ENCODE results near the gene OLR1. TPM values are rescaled to one million over a fixed set of nuclear protein-coding genes. Genes with fewer than 3 reads are reported as not detected.

Gene OLR1
- total RNA-seq, 2 experiments from 2014 or later: not detected

DNA sequence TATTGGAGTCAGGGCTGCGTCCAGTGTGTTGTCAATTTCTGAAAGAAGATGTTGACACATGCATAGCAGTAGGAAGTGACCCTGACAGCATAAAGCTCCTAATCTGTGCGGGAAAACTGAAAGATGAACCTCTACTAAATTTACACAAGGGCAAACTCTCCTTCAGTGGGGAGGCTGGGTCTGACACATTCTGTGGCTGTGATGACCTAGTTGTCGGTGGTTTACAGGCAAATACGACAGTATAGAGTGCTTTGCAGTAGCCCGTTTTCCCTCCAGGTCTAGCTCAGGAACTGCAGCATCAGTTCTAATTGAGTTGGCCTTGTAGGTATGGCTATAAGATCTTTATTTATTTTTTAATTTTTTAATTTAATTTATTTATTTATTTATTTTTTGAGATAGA is 25.9 kb upstream of the OLR1 start:
- Histone ChIP-seq H3K9me3 (ENCODE audit: low read length) (no peaks in the 10 kb centered on the region; the same call in 1 of the 2 replicates), H3K4me3 (ENCODE audit: low read depth, low read length, poor library complexity, severe bottlenecking) (no peak overlapping the region), H3K36me3 (ENCODE audit: insufficient read depth, low read length) (no peaks in the 10 kb centered on the region), H3K79me2 (ENCODE audit: insufficient read depth, low read depth, low read length) (no peaks in the 10 kb centered on the region), H3K4me1 (ENCODE audit: insufficient read depth, low read length, poor library complexity, severe bottlenecking) (peaks cover 55% of the 10 kb centered on the region), H3K4me2 (ENCODE audit: low read length) (no peak overlapping the region), H3K27ac (ENCODE audit: low read depth, low read length, poor library complexity, severe bottlenecking) (no peak overlapping the region), H4K20me1 (ENCODE audit: insufficient read depth, low read length) (no peaks in the 10 kb centered on the region), H3K9me2 (ENCODE audit: insufficient read depth, low read length) (no peaks in the 10 kb centered on the region), H2AFZ (ENCODE audit: low read length) (no peak overlapping the region)
- no TSS peak for BruUV-seq (replicated peaks)
- intact Hi-C loops (cut with micrococcal nuclease; ENCODE audit: unreplicated experiment): no loop called here
- no peak for DNase-seq (ENCODE audit: low spot score)
- ChIA-PET CTCF (ENCODE audit: unreplicated experiment) (no interaction called here), POLR2A (interaction anchor here (0.8 to 6.1 kb wide), 4 partner anchors 11 to 38 kb away, joined by 3 to 59 read pairs (median 6); partner anchors contain the start of genes GABARAPL1 and OLR1)
- TF ChIP-seq, protein P1, sequence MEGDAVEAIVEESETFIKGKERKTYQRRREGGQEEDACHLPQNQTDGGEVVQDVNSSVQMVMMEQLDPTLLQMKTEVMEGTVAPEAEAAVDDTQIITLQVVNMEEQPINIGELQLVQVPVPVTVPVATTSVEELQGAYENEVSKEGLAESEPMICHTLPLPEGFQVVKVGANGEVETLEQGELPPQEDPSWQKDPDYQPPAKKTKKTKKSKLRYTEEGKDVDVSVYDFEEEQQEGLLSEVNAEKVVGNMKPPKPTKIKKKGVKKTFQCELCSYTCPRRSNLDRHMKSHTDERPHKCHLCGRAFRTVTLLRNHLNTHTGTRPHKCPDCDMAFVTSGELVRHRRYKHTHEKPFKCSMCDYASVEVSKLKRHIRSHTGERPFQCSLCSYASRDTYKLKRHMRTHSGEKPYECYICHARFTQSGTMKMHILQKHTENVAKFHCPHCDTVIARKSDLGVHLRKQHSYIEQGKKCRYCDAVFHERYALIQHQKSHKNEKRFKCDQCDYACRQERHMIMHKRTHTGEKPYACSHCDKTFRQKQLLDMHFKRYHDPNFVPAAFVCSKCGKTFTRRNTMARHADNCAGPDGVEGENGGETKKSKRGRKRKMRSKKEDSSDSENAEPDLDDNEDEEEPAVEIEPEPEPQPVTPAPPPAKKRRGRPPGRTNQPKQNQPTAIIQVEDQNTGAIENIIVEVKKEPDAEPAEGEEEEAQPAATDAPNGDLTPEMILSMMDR (conservative IDR thresholded peaks at IDR 0.05; ENCODE audit: low read length): no peak
- no peak for TF ChIP-seq EZH2phosphoT487 (IDR thresholded peaks at IDR 0.05; ENCODE audit: borderline replicate concordance, low read depth, low read length)

DNA sequence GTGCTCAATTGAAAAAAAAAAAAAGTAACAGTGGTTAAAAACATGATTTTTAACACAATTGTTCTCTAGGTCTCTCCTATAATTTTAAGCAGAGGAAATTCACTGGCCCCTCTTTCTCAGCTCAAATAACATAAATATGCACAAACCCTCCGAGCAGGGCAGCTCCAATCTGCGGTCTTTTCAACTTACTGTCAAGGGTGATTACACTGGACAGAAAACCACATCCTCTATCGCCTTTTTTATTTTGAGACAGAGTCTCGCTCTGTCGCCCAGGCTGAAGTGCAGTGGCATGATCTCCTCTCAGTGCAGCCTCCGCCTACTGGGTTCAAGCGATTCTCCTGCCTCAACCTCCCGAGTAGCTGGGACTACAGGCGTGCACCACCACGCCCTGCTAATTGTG is 24.3 kb upstream of the OLR1 start:
- peak overlapping the region; percentile 49 for H3K4me3 ChIP-seq (ENCODE audit: low read depth, low read length, poor library complexity, severe bottlenecking)
- TF ChIP-seq, protein P1 (conservative IDR thresholded peaks at IDR 0.05; ENCODE audit: low read length): no peak
- no peak for TF ChIP-seq EZH2phosphoT487 (IDR thresholded peaks at IDR 0.05; ENCODE audit: borderline replicate concordance, low read depth, low read length)
- no TSS peak for BruUV-seq (replicated peaks)
- no peaks in the 10 kb centered on the region for H3K9me2 ChIP-seq (ENCODE audit: insufficient read depth, low read length)
- H4K20me1 ChIP-seq (ENCODE audit: insufficient read depth, low read length): no peaks in the 10 kb centered on the region
- H3K9me3 ChIP-seq (ENCODE audit: low read length): no peaks in the 10 kb centered on the region; the same call in 1 of the 2 replicates
- intact Hi-C loops (cut with micrococcal nuclease; ENCODE audit: unreplicated experiment): no loop called here
- H3K79me2 ChIP-seq (ENCODE audit: insufficient read depth, low read depth, low read length): no peaks in the 10 kb centered on the region
- peaks cover 55% of the 10 kb centered on the region for H3K4me1 ChIP-seq (ENCODE audit: insufficient read depth, low read length, poor library complexity, severe bottlenecking)
- peak overlapping the region; percentile 78 for H3K4me2 ChIP-seq (ENCODE audit: low read length)
- ChIA-PET POLR2A (interaction anchor here (0.6 to 6.1 kb wide), 27 partner anchors 9 to 1503 kb away, joined by 3 to 59 read pairs (median 4); partner anchors contain the start of genes GABARAPL1 and OLR1), CTCF (ENCODE audit: unreplicated experiment) (interaction anchor here (0.9 to 1.0 kb wide), 2 partner anchors 43 to 45 kb away, joined by 3 read pairs; no protein-coding TSS in a partner anchor)
- H2AFZ ChIP-seq (ENCODE audit: low read length): peak overlapping the region; percentile 45; the same call in 1 of the 2 replicates
- H3K36me3 ChIP-seq (ENCODE audit: insufficient read depth, low read length): no peaks in the 10 kb centered on the region
- H3K27ac ChIP-seq (ENCODE audit: low read depth, low read length, poor library complexity, severe bottlenecking): peak overlapping the region; percentile 81
- peak; percentile 94 for DNase-seq (ENCODE audit: low spot score)

DNA sequence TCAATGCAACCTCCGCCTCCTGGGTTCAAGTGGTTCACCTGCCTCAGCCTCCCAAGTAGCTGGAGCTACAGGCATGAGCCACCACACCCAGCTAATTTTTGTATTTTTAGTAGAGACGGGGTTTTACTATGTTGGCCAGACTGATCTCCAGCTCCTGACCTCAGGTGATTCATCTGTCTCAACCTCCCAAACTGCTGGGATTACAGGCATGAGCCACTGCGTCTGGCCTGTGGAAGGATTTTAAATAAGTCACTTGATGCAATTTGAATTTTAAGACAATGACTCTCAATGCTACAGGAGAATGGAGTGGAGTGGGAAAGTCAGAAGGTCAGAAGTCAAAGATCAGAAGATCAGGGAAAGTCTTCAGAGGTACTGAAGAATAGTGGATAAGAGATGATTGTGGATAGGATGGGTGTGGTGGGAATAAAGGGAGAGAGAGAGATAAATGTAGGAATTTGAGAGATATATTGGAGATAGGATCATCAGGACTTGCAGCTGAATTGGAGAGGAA is 22.3 kb upstream of the OLR1 start:
- CTCF ChIA-PET (ENCODE audit: unreplicated experiment): interaction anchor here (1.5 kb wide), 1 partner anchor 41 kb away, joined by 5 read pairs; no protein-coding TSS in a partner anchor
- POLR2A ChIA-PET: interaction anchor here (0.6 to 6.1 kb wide), 13 partner anchors 11 to 445 kb away, joined by 3 to 59 read pairs (median 5); partner anchors contain the start of gene GABARAPL1
- no peaks in the 10 kb centered on the region for H3K36me3 ChIP-seq (ENCODE audit: insufficient read depth, low read length)
- H3K4me2 ChIP-seq (ENCODE audit: low read length): no peak overlapping the region
- no peaks in the 10 kb centered on the region; the same call in 1 of the 2 replicates for H3K9me3 ChIP-seq (ENCODE audit: low read length)
- no peaks in the 10 kb centered on the region for H4K20me1 ChIP-seq (ENCODE audit: insufficient read depth, low read length)
- DNase-seq (ENCODE audit: low spot score): no peak
- H3K4me3 ChIP-seq (ENCODE audit: low read depth, low read length, poor library complexity, severe bottlenecking): no peak overlapping the region
- H3K9me2 ChIP-seq (ENCODE audit: insufficient read depth, low read length): no peaks in the 10 kb centered on the region
- TF ChIP-seq, protein P1 (conservative IDR thresholded peaks at IDR 0.05; ENCODE audit: low read length): no peak
- no peak for TF ChIP-seq EZH2phosphoT487 (IDR thresholded peaks at IDR 0.05; ENCODE audit: borderline replicate concordance, low read depth, low read length)
- H3K4me1 ChIP-seq (ENCODE audit: insufficient read depth, low read length, poor library complexity, severe bottlenecking): peaks cover 59% of the 10 kb centered on the region
- no TSS peak for BruUV-seq (replicated peaks)
- H2AFZ ChIP-seq (ENCODE audit: low read length): no peak overlapping the region
- no peak overlapping the region for H3K27ac ChIP-seq (ENCODE audit: low read depth, low read length, poor library complexity, severe bottlenecking)
- no peaks in the 10 kb centered on the region for H3K79me2 ChIP-seq (ENCODE audit: insufficient read depth, low read depth, low read length)
- intact Hi-C loops (cut with micrococcal nuclease; ENCODE audit: unreplicated experiment): no loop called here
